Measurements from ENCODE around the gene PGAM5. TPM values are rescaled to one million over a fixed set of nuclear protein-coding genes. Genes with fewer than 3 reads are reported as not detected.
A peak's percentile ranks its signal among the peaks of the same experiment; 100 is the strongest.

PGAM5 gene
- total and polyA plus RNA-seq, 2 of the 13 experiments (the other 11 are each of a cell fraction or from before 2014, with no cell fraction given), result 18.0 to 77.9 TPM

DNA sequence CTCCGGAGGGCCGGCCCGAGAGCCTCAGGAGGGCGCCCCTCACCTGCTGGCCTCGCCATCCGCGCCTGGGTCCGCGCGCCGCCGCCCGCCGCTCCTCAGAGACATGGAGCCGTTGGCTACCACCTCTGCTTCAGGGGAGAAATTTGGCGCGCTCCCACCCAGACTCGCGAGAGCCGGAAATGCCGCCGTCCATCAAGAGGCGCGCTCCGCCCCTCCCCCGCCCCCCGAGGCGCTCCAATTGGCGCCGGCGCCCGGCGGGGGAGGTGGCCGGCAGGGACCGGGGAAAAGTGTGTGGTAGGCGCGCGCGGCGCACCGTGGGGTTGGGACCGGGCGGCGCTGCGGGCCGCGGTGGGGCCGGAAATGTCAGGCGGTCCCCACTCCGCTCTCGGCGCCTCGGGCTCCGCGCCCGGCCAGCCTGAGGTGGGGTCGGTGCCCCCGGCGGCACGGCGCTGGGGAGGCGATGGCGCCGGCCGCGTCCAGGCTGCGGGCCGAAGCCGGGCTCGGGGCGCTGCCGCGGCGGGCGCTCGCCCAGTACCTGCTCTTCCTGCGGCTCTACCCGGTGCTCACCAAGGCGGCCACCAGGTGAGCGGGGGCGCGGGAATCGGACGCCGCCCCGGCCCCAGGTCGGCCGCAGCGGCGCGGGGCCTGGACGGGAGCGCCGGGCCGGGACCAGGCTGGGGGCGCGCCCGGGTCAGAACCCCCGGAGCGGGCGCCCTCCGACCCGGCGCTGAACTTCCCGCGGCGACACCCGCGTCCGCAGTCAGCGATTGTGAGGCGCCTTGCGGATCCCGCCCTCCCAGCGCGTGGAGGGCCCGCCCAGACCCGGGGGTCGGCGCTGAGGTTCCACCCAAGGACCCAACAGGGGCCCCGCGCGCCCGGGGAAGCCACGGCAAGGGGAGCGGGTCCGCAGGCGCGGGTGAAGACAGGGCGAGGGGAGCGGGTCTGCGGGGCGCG is 23.2 kb upstream of the PGAM5 start, which contains the start of the genes POLE and PXMP2 (continued):
- no peak for TF ChIP-seq ZNF432 (CRISPR knock-in tag; IDR thresholded peaks at IDR 0.05; ENCODE audit: borderline replicate concordance)
- no peak for TF ChIP-seq ZNF337 (CRISPR knock-in tag; IDR thresholded peaks at IDR 0.05; ENCODE audit: borderline replicate concordance, low read depth)
- TF ChIP-seq, protein P1, sequence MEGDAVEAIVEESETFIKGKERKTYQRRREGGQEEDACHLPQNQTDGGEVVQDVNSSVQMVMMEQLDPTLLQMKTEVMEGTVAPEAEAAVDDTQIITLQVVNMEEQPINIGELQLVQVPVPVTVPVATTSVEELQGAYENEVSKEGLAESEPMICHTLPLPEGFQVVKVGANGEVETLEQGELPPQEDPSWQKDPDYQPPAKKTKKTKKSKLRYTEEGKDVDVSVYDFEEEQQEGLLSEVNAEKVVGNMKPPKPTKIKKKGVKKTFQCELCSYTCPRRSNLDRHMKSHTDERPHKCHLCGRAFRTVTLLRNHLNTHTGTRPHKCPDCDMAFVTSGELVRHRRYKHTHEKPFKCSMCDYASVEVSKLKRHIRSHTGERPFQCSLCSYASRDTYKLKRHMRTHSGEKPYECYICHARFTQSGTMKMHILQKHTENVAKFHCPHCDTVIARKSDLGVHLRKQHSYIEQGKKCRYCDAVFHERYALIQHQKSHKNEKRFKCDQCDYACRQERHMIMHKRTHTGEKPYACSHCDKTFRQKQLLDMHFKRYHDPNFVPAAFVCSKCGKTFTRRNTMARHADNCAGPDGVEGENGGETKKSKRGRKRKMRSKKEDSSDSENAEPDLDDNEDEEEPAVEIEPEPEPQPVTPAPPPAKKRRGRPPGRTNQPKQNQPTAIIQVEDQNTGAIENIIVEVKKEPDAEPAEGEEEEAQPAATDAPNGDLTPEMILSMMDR (CRISPR knock-in tag; IDR thresholded peaks at IDR 0.05), result peak; percentile 34; the same call in 1 of the 2 replicates
- TF ChIP-seq, protein P2, sequence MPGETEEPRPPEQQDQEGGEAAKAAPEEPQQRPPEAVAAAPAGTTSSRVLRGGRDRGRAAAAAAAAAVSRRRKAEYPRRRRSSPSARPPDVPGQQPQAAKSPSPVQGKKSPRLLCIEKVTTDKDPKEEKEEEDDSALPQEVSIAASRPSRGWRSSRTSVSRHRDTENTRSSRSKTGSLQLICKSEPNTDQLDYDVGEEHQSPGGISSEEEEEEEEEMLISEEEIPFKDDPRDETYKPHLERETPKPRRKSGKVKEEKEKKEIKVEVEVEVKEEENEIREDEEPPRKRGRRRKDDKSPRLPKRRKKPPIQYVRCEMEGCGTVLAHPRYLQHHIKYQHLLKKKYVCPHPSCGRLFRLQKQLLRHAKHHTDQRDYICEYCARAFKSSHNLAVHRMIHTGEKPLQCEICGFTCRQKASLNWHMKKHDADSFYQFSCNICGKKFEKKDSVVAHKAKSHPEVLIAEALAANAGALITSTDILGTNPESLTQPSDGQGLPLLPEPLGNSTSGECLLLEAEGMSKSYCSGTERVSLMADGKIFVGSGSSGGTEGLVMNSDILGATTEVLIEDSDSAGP (CRISPR knock-in tag; IDR thresholded peaks at IDR 0.05; ENCODE audit: borderline replicate concordance), result no peak; the same call in 1 of the 2 replicates
- no peak for TF ChIP-seq NR3C1 (CRISPR knock-in tag; IDR thresholded peaks at IDR 0.05)
- no peak; the same call in 1 of the 2 replicates for TF ChIP-seq ZSCAN29 (CRISPR knock-in tag; conservative IDR thresholded peaks at IDR 0.05)
- no peak for TF ChIP-seq MEF2D (CRISPR knock-in tag; IDR thresholded peaks at IDR 0.05)
- no peak for TF ChIP-seq MTF1 (CRISPR knock-in tag; IDR thresholded peaks at IDR 0.05)
- peak; percentile 40; the same call in 1 of the 2 replicates for TF ChIP-seq NKX3-1 (CRISPR knock-in tag; IDR thresholded peaks at IDR 0.05)
- peak; percentile 44; the same call in 1 of the 2 replicates for TF ChIP-seq ZNF784 (CRISPR knock-in tag; IDR thresholded peaks at IDR 0.05; ENCODE audit: borderline replicate concordance)
- TF ChIP-seq, protein P3, sequence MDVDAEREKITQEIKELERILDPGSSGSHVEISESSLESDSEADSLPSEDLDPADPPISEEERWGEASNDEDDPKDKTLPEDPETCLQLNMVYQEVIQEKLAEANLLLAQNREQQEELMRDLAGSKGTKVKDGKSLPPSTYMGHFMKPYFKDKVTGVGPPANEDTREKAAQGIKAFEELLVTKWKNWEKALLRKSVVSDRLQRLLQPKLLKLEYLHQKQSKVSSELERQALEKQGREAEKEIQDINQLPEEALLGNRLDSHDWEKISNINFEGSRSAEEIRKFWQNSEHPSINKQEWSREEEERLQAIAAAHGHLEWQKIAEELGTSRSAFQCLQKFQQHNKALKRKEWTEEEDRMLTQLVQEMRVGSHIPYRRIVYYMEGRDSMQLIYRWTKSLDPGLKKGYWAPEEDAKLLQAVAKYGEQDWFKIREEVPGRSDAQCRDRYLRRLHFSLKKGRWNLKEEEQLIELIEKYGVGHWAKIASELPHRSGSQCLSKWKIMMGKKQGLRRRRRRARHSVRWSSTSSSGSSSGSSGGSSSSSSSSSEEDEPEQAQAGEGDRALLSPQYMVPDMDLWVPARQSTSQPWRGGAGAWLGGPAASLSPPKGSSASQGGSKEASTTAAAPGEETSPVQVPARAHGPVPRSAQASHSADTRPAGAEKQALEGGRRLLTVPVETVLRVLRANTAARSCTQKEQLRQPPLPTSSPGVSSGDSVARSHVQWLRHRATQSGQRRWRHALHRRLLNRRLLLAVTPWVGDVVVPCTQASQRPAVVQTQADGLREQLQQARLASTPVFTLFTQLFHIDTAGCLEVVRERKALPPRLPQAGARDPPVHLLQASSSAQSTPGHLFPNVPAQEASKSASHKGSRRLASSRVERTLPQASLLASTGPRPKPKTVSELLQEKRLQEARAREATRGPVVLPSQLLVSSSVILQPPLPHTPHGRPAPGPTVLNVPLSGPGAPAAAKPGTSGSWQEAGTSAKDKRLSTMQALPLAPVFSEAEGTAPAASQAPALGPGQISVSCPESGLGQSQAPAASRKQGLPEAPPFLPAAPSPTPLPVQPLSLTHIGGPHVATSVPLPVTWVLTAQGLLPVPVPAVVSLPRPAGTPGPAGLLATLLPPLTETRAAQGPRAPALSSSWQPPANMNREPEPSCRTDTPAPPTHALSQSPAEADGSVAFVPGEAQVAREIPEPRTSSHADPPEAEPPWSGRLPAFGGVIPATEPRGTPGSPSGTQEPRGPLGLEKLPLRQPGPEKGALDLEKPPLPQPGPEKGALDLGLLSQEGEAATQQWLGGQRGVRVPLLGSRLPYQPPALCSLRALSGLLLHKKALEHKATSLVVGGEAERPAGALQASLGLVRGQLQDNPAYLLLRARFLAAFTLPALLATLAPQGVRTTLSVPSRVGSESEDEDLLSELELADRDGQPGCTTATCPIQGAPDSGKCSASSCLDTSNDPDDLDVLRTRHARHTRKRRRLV (CRISPR knock-in tag; IDR thresholded peaks at IDR 0.05), result no peak
- peak; percentile 14 to 66; a peak in 1 of 4 replicates for TF ChIP-seq KLF16 (CRISPR knock-in tag; IDR thresholded peaks at IDR 0.05)
- TF ChIP-seq, protein P4, sequence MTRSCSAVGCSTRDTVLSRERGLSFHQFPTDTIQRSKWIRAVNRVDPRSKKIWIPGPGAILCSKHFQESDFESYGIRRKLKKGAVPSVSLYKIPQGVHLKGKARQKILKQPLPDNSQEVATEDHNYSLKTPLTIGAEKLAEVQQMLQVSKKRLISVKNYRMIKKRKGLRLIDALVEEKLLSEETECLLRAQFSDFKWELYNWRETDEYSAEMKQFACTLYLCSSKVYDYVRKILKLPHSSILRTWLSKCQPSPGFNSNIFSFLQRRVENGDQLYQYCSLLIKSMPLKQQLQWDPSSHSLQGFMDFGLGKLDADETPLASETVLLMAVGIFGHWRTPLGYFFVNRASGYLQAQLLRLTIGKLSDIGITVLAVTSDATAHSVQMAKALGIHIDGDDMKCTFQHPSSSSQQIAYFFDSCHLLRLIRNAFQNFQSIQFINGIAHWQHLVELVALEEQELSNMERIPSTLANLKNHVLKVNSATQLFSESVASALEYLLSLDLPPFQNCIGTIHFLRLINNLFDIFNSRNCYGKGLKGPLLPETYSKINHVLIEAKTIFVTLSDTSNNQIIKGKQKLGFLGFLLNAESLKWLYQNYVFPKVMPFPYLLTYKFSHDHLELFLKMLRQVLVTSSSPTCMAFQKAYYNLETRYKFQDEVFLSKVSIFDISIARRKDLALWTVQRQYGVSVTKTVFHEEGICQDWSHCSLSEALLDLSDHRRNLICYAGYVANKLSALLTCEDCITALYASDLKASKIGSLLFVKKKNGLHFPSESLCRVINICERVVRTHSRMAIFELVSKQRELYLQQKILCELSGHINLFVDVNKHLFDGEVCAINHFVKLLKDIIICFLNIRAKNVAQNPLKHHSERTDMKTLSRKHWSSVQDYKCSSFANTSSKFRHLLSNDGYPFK (CRISPR knock-in tag; IDR thresholded peaks at IDR 0.05; ENCODE audit: borderline replicate concordance), result no peak
